H9 (cell line): ENCODE results near the gene PXDC1. TPM values are rescaled to one million over a fixed set of nuclear protein-coding genes. Genes with fewer than 3 reads are reported as not detected.

Experiments
- DNase-seq: peaks from one replicate; pipeline ENCODE4 v3.0.0-alpha.2; 2017
- H2AFZ ChIP-seq: one replicate; pipeline ENCODE4 v1.6.1; 2013; ENCODE audit warnings: mild to moderate bottlenecking, low read length, control low read depth, moderate library complexity
- H2AK5ac ChIP-seq: 2 replicates; pipeline ENCODE4 v1.6.1; 2013; ENCODE audit warnings: low read length, control low read depth, mixed read lengths; ENCODE audit not compliant: insufficient read length
- H2BK120ac ChIP-seq: one replicate; pipeline ENCODE4 v1.6.1; 2013; ENCODE audit warnings: low read depth, mild to moderate bottlenecking, low read length, control low read depth, inconsistent platforms; ENCODE audit not compliant: poor library complexity, severe bottlenecking
- H2BK12ac ChIP-seq: 2 replicates; pipeline ENCODE4 v1.6.1; 2013; ENCODE audit warnings: low read length, control low read depth, mixed read lengths, low read depth; ENCODE audit not compliant: insufficient read length
- H2BK15ac ChIP-seq: 2 replicates; pipeline ENCODE4 v1.6.1; 2013; ENCODE audit warnings: low read depth, low read length, control low read depth
- H2BK20ac ChIP-seq: one replicate; pipeline ENCODE4 v1.6.1; 2013; ENCODE audit warnings: low read depth, mild to moderate bottlenecking, low read length, control low read depth, inconsistent platforms; ENCODE audit not compliant: poor library complexity, severe bottlenecking
- H2BK5ac ChIP-seq: 2 replicates; pipeline ENCODE4 v1.6.1; 2013; ENCODE audit warnings: low read length, control low read depth, mixed read lengths; ENCODE audit not compliant: insufficient read length
- H3K14ac ChIP-seq: 2 replicates; pipeline ENCODE4 v1.6.1; 2013; ENCODE audit warnings: low read length, control low read depth; ENCODE audit not compliant: insufficient read depth
- H3K18ac ChIP-seq: 2 replicates; pipeline ENCODE4 v1.6.1; 2013; ENCODE audit warnings: low read depth, mild to moderate bottlenecking, mixed read lengths, low read length, control low read depth; ENCODE audit not compliant: insufficient read length
- H3K23ac ChIP-seq: 2 replicates; pipeline ENCODE4 v1.6.1; 2013; ENCODE audit warnings: low read length, control low read depth, mixed read lengths, low read depth; ENCODE audit not compliant: insufficient read length
- H3K23me2 ChIP-seq: 2 replicates; pipeline ENCODE4 v1.6.1; 2013; ENCODE audit warnings: low read depth, mild to moderate bottlenecking, mixed read lengths, low read length, control low read depth; ENCODE audit not compliant: insufficient read length, poor library complexity, severe bottlenecking
- H3K27ac ChIP-seq: 2 replicates; pipeline ENCODE4 v1.5.1; 2013; ENCODE audit warnings: low read length, control low read depth, mixed read lengths, low read depth; ENCODE audit not compliant: insufficient read length
- H3K27me3 ChIP-seq: 2 replicates; pipeline ENCODE4 v1.6.1; 2013; ENCODE audit warnings: low read length, control low read depth, inconsistent platforms; ENCODE audit not compliant: insufficient read depth
- H3K4ac ChIP-seq: 2 replicates; pipeline ENCODE4 v1.6.1; 2013; ENCODE audit warnings: low read depth, mild to moderate bottlenecking, control low read depth, inconsistent platforms, low read length, moderate library complexity
- H3K4me1 ChIP-seq: 2 replicates; pipeline ENCODE4 v1.6.1; 2013; ENCODE audit warnings: low read length, control low read depth, inconsistent platforms; ENCODE audit not compliant: insufficient read depth
- H3K4me2 ChIP-seq: 2 replicates; pipeline ENCODE4 v1.6.1; 2013; ENCODE audit warnings: low read length, control low read depth, mixed read lengths; ENCODE audit not compliant: insufficient read length, insufficient read depth
- H3K56ac ChIP-seq: 2 replicates; pipeline ENCODE4 v1.6.1; 2013; ENCODE audit warnings: low read depth, mild to moderate bottlenecking, mixed read lengths, low read length, control low read depth; ENCODE audit not compliant: insufficient read length
- H3K79me1 ChIP-seq: 2 replicates; pipeline ENCODE4 v1.6.1; 2013; ENCODE audit warnings: low read depth, mild to moderate bottlenecking, moderate library complexity, low read length, control low read depth, inconsistent platforms; ENCODE audit not compliant: insufficient read depth, poor library complexity, severe bottlenecking
- H3K79me2 ChIP-seq: 2 replicates; pipeline ENCODE4 v1.6.1; 2013; ENCODE audit warnings: low read length, control low read depth, inconsistent platforms; ENCODE audit not compliant: insufficient read depth
- H3K9ac ChIP-seq: 2 replicates; pipeline ENCODE4 v1.6.1; 2013; ENCODE audit warnings: low read length, control low read depth, mixed read lengths; ENCODE audit not compliant: insufficient read length; ENCODE audit errors: extremely low read depth
- H3K9me3 ChIP-seq: one replicate; pipeline ENCODE4 v1.6.1; 2013; ENCODE audit warnings: low read depth, low read length, inconsistent platforms; ENCODE audit not compliant: control insufficient read depth
- H3T11ph ChIP-seq: one replicate; pipeline ENCODE4 v1.6.1; 2013; ENCODE audit warnings: mild to moderate bottlenecking, low read length, control low read depth, inconsistent platforms
- H4K20me1 ChIP-seq: one replicate; pipeline ENCODE4 v1.6.1; 2013; ENCODE audit not compliant: control insufficient read depth, insufficient read length, insufficient read depth
- H4K5ac ChIP-seq: 2 replicates; pipeline ENCODE4 v1.6.1; 2013; ENCODE audit warnings: low read depth, mild to moderate bottlenecking, mixed read lengths, low read length, control low read depth; ENCODE audit not compliant: insufficient read length
- H4K8ac ChIP-seq: replicated peaks from 2 replicates; pipeline ENCODE4 v1.6.1; 2013; ENCODE audit warnings: low read length, control low read depth, mixed read lengths, low read depth; ENCODE audit not compliant: insufficient read length
- H4K91ac ChIP-seq: 2 replicates; pipeline ENCODE4 v1.6.1; 2013; ENCODE audit warnings: low read depth, mild to moderate bottlenecking, moderate library complexity, mixed read lengths, low read length, control low read depth; ENCODE audit not compliant: insufficient read length
- H3K27ac Mint-ChIP-seq, 3 experiments: 2 replicates in 2 of 3; 3 replicates in 1 of 3; pipeline ENCODE4 v1.8.0; 2020 to 2021; ENCODE audit warnings: mixed read lengths in 3 of 3, mild to moderate bottlenecking in 1 of 3, moderate library complexity in 1 of 3
- H3K27me3 Mint-ChIP-seq: 2 replicates; pipeline ENCODE4 v1.8.0; 2021; ENCODE audit warnings: low read depth, mild to moderate bottlenecking, moderate library complexity, mixed read lengths
- H3K36me3 Mint-ChIP-seq, 3 experiments: 2 replicates in 2 of 3; 3 replicates in 1 of 3; pipeline ENCODE4 v1.8.0; 2020 to 2021; ENCODE audit warnings: low read depth in 3 of 3, mixed read lengths in 3 of 3; ENCODE audit not compliant: insufficient read depth in 1 of 3
- H3K4me1 Mint-ChIP-seq, 2 experiments: 2 replicates each; pipeline ENCODE4 v1.8.0; 2020; ENCODE audit warnings: mixed read lengths in 2 of 2
- H3K4me3 Mint-ChIP-seq, 2 experiments: 2 replicates in 1 of 2; 3 replicates in 1 of 2; pipeline ENCODE4 v1.8.0; 2020 to 2021; ENCODE audit warnings: mild to moderate bottlenecking in 2 of 2, mixed read lengths in 2 of 2, moderate library complexity in 1 of 2
- H3K9me3 Mint-ChIP-seq, 2 experiments: 2 replicates in 1 of 2; 3 replicates in 1 of 2; pipeline ENCODE4 v1.8.0; 2020; ENCODE audit warnings: mild to moderate bottlenecking in 2 of 2, mixed read lengths in 2 of 2, moderate library complexity in 1 of 2
- CTCF ChIP-seq: fragments of 200-600 bp; sonication (generic); conservative IDR thresholded peaks from 3 replicates; pipeline ENCODE4 v1.8.0; 2021; ENCODE audit warnings: antibody characterized with exemption, mild to moderate bottlenecking
- WGBS: extraction: QIAGEN DNeasy Blood & Tissue Kit; methylation state at CpG from one replicate; pipeline ENCODE4 v1.1.7; 2013; ENCODE audit warnings: missing lambda C conversion rate, low lambda C conversion rate, mixed read lengths; ENCODE audit not compliant: insufficient read length; ENCODE audit errors: extremely low coverage; 5-methylcytosine and 5-hydroxymethylcytosine counted together
- total RNA-seq: library from RNA; stranded (reverse); gene quantifications from 2 replicates; pipeline ENCODE4 v1.2.1, GENCODE V29; 2021

Gene PXDC1
- total RNA-seq, 1 experiment from 2014 or later, result 3.1 TPM

GRCh38 chr6:3769610-3770009 is 18.1 kb upstream of the PXDC1 start:
- no CpG with 5 or more reads among the region's 6 CpGs for WGBS
- H3K79me1 ChIP-seq, result no peaks in the 10 kb centered on the region
- H2AK5ac ChIP-seq, result no peak overlapping the region
- H3K23ac ChIP-seq, result no peak overlapping the region
- no peak overlapping the region for H4K5ac ChIP-seq
- no peak overlapping the region for H3K27ac ChIP-seq
- H4K8ac ChIP-seq, result no peak overlapping the region
- no peaks in the 10 kb centered on the region for H3K9me3 Mint-ChIP-seq
- no peak overlapping the region for H4K91ac ChIP-seq
- no peaks in the 10 kb centered on the region for H3K23me2 ChIP-seq
- H3K4me1 ChIP-seq, result peaks cover 2% of the 10 kb centered on the region; the same call in 1 of the 2 replicates
- no peak overlapping the region for H2BK20ac ChIP-seq
- TF ChIP-seq CTCF, result no peak
- no peak overlapping the region for H3K18ac ChIP-seq
- no peak for DNase-seq
- no peak overlapping the region for H2BK120ac ChIP-seq
- peaks cover 22 to 25% of the 10 kb centered on the region in 2 experiments for H3K4me1 Mint-ChIP-seq
- H2BK15ac ChIP-seq, result no peak overlapping the region
- H3K4me2 ChIP-seq, result no peak overlapping the region
- no peak overlapping the region for H2BK5ac ChIP-seq
- H3K27ac Mint-ChIP-seq, result no peak overlapping the region
- no peak overlapping the region for H3T11ph ChIP-seq
- no peak overlapping the region for H3K4me3 Mint-ChIP-seq
- H3K56ac ChIP-seq, result no peak overlapping the region
- H2BK12ac ChIP-seq, result no peak overlapping the region
- no peak overlapping the region for H2AFZ ChIP-seq
- no peaks in the 10 kb centered on the region for H3K36me3 Mint-ChIP-seq
- H3K9ac ChIP-seq, result no peak overlapping the region
- H3K14ac ChIP-seq, result no peak overlapping the region
- no peaks in the 10 kb centered on the region for H3K27me3 ChIP-seq
- H3K79me2 ChIP-seq, result no peaks in the 10 kb centered on the region
- H3K9me3 ChIP-seq, result no peaks in the 10 kb centered on the region
- no peaks in the 10 kb centered on the region for H4K20me1 ChIP-seq
- H3K27me3 Mint-ChIP-seq, result no peaks in the 10 kb centered on the region; the same call in 1 of the 2 replicates
- H3K4ac ChIP-seq, result no peak overlapping the region
